Measurements from ENCODE around the gene ABCA2. TPM values are rescaled to one million over a fixed set of nuclear protein-coding genes. Genes with fewer than 3 reads are reported as not detected.
A peak's percentile ranks its signal among the peaks of the same experiment; 100 is the strongest.

The ABCA2 gene
- total RNA-seq, 2 experiments from 2014 or later = 11.8 to 16.2 TPM

DNA sequence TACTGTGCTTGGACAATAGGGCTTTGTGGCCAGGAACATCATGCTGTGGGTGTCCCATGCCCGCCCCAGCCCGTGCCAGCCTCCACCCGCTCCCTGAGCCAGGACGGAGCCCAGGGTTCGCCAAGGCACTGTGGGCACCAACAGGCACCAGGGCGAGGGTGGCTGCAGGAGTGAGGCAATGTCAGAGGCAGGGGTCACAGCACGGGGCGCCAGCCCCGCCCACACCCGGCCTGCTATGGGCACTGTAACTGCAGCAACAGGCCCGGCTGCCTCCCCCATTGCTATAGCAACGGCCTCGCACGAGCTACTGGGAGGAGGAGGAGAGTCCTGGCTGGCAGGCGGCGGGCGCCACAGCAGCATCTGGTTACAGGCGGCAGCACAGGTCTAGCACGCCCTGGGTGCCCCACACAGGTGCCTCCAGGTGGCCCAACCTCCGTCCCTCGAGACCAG is 2.5 kb downstream of the ABCA2 start:
- intact Hi-C loops (cut with micrococcal nuclease) = no loop called here
- POLR2A ChIA-PET = interaction anchor here (0.5 to 2.3 kb wide), 4 partner anchors 8 to 205 kb away, joined by 3 to 9 read pairs (median 4); no protein-coding TSS in a partner anchor
- DNase-seq = no peak

DNA sequence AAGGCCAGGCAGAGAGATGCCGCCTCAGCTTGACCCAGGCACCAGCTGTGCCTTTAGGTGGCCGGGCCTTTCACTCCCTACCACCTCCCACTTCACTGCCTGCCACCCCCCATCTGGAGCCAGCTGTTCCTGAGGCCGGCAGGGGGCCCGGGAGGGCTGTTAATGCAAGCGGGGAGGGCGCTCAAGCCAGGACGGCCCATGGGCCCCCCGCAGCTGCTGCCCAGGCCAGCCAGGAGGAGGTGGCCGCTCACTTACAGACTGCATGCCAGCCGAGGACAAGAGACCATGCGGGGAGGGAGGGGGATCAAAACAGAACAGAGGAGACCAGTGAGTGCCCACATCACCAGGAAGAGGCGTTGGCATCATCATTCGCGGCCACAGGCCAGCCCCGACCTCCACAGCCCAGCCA is 4.5 kb downstream of the ABCA2 start:
- intact Hi-C loops (cut with micrococcal nuclease) = no loop called here
- Mint-ChIP-seq H3K36me3 (ENCODE audit: low read depth) (no peaks in the 10 kb centered on the region), H3K9me3 (no peaks in the 10 kb centered on the region), H3K27ac (no peak overlapping the region), H3K4me1 (ENCODE audit: low read depth) (peaks cover 7% of the 10 kb centered on the region), H3K4me3 (no peak overlapping the region), H3K27me3 (no peaks in the 10 kb centered on the region)
- ATAC-seq (no peak), DNase-seq (no peak)
- TF ChIP-seq, protein P1, sequence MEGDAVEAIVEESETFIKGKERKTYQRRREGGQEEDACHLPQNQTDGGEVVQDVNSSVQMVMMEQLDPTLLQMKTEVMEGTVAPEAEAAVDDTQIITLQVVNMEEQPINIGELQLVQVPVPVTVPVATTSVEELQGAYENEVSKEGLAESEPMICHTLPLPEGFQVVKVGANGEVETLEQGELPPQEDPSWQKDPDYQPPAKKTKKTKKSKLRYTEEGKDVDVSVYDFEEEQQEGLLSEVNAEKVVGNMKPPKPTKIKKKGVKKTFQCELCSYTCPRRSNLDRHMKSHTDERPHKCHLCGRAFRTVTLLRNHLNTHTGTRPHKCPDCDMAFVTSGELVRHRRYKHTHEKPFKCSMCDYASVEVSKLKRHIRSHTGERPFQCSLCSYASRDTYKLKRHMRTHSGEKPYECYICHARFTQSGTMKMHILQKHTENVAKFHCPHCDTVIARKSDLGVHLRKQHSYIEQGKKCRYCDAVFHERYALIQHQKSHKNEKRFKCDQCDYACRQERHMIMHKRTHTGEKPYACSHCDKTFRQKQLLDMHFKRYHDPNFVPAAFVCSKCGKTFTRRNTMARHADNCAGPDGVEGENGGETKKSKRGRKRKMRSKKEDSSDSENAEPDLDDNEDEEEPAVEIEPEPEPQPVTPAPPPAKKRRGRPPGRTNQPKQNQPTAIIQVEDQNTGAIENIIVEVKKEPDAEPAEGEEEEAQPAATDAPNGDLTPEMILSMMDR (IDR thresholded peaks at IDR 0.05) = no peak
- ChIA-PET CTCF (interaction anchor here (4.3 kb wide), 1 partner anchor 12 kb away, joined by 42 read pairs; no protein-coding TSS in a partner anchor), POLR2A (no interaction called here)

More for the DNA sequence above, 2.5 kb downstream of the ABCA2 start:
- Mint-ChIP-seq H3K27me3 (no peaks in the 10 kb centered on the region), H3K36me3 (ENCODE audit: low read depth) (no peaks in the 10 kb centered on the region), H3K4me1 (ENCODE audit: low read depth) (peaks cover 24% of the 10 kb centered on the region), H3K9me3 (no peaks in the 10 kb centered on the region), H3K27ac (no peak overlapping the region), H3K4me3 (no peak overlapping the region)
- CTCF ChIA-PET = interaction anchor here (0.7 to 8.3 kb wide), 3 partner anchors 10 to 42 kb away, joined by 3 to 109 read pairs (median 42); partner anchors contain the start of genes PAXX and SAPCD2
- TF ChIP-seq, protein P1 (IDR thresholded peaks at IDR 0.05) = no peak
- no peak for ATAC-seq

DNA sequence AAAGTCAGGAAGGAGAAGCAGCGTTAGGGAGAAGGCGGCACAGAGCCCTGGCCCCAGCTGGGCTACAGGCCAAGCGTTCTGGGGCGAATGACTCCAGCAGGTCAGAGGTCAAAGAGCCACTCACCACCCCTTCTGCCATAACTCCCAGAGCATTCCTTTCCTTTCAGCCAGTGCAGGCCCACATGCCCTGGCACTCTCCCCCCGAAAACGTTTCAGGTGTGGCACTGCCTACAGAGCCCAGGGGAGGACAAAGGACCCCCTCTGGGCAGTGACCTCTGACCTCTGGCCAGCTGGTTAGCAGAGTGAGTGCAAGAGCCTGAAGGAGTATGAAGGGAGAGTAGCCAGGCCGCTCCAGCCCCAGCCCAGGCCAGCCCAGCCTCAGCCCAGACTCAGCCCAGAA is 4.9 kb downstream of the ABCA2 start:
- Mint-ChIP-seq H3K4me1 (ENCODE audit: low read depth) (peaks cover 7% of the 10 kb centered on the region), H3K4me3 (no peak overlapping the region), H3K36me3 (ENCODE audit: low read depth) (no peaks in the 10 kb centered on the region), H3K27ac (no peak overlapping the region), H3K27me3 (no peaks in the 10 kb centered on the region), H3K9me3 (no peaks in the 10 kb centered on the region)
- ATAC-seq (no peak), DNase-seq (no peak)
- ChIA-PET POLR2A (no interaction called here), CTCF (interaction anchor here (1.2 to 2.4 kb wide), 2 partner anchors 11 to 75 kb away, joined by 5 to 17 read pairs; no protein-coding TSS in a partner anchor)
- intact Hi-C loops (cut with micrococcal nuclease) = no loop called here
- TF ChIP-seq, protein P1 (IDR thresholded peaks at IDR 0.05) = no peak

DNA sequence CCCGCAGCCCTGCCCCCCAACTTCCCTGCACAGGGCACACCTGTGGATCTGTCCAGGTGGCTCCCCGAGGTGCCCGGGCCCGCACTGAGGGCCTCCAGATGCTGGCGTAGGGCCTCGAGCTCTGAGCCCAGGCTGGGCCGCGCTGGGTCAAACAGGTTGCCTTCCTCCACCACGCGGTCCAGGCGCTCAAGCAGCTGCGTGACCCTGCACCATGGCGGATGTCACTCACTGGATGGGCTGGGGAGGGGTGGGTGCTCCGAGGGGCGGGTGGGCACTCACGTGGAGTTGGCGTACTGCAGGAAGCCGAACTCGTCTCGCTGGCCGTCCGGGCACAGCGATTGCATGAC is 5.4 kb downstream of the ABCA2 start:
- Mint-ChIP-seq H3K4me3 (no peak overlapping the region), H3K27me3 (no peaks in the 10 kb centered on the region), H3K36me3 (ENCODE audit: low read depth) (no peaks in the 10 kb centered on the region), H3K9me3 (no peaks in the 10 kb centered on the region), H3K27ac (no peak overlapping the region), H3K4me1 (ENCODE audit: low read depth) (peaks cover 7% of the 10 kb centered on the region)
- TF ChIP-seq, protein P1 (IDR thresholded peaks at IDR 0.05) = no peak
- ATAC-seq (no peak), DNase-seq (no peak)
- intact Hi-C loops (cut with micrococcal nuclease) = no loop called here
- POLR2A ChIA-PET = no interaction called here
- CTCF ChIA-PET = interaction anchor here (1.2 to 2.4 kb wide), 2 partner anchors 12 to 75 kb away, joined by 5 to 17 read pairs; no protein-coding TSS in a partner anchor

DNA sequence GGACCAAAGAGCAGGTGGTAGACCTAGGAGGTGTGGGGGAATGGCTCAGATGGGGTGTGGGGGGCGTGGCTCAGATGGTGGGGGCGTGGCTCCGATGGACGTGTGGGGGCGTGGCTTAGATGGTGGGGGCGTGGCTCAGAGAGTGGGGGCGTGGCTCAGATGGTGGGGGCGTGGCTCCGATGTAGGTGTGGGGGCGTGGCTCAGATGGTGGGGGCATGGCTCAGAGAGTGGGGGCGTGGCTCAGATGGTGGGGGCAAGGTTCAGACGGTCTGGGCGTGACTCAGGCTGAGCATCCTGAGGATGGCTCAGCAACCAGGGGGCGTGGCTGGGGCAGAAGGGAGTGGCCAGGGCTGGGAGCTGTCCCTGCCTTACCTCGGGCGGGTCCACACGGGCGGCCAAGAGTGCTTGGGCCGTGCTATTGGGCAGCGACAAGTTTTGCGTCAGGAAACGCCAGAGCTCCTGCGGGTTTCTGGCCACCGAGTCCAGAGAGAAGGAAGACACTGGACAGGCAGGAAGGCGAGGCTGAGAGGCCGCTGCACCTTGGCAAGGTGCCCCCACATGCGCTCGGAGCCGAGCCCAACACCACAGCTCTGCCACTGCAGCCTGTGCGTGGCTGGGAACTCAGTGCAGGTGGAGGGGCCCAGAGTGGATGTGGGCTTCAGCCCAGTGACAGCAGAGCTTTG is 5.9 kb downstream of the ABCA2 start:
- Mint-ChIP-seq H3K27me3 (no peaks in the 10 kb centered on the region), H3K4me1 (ENCODE audit: low read depth) (peaks cover 4% of the 10 kb centered on the region), H3K27ac (no peak overlapping the region), H3K36me3 (ENCODE audit: low read depth) (no peaks in the 10 kb centered on the region), H3K4me3 (no peak overlapping the region), H3K9me3 (no peaks in the 10 kb centered on the region)
- ChIA-PET POLR2A (no interaction called here), CTCF (interaction anchor here (1.2 to 2.4 kb wide), 2 partner anchors 12 to 74 kb away, joined by 5 to 17 read pairs; no protein-coding TSS in a partner anchor)
- intact Hi-C loops (cut with micrococcal nuclease) = no loop called here
- TF ChIP-seq, protein P1 (IDR thresholded peaks at IDR 0.05) = no peak
- ATAC-seq = peak; percentile 95
- peak; percentile 91 for DNase-seq
